Tibial artery (tissue), 4 donors: Measurements from ENCODE around the gene SPPL2A.

ENCODE experiments used
- DNase-seq, 2 donors: peaks; one replicate each; pipeline ENCODE4 v3.0.0-alpha.2; 2019
- H3K27ac ChIP-seq, 2 donors: fragments of 200-600 bp; sonication (generic) in 1 of 2; 1 replicate in 1 of 2; 2 replicates in 1 of 2; pipeline ENCODE4 v1.5.1; 2018 to 2019; ENCODE audit warnings: mild to moderate bottlenecking in 1 of 2
- H3K27me3 ChIP-seq, 2 donors: fragments of 200-600 bp; sonication (generic) in 1 of 2; one replicate each; pipeline versions ENCODE4 v1.5.1 to v1.6.0; 2016 to 2019
- H3K36me3 ChIP-seq, 3 donors: fragments of 200-600 bp; sonication (generic) in 2 of 3; one replicate each; pipeline ENCODE4 v1.5.1; 2016 to 2019; ENCODE audit warnings: mild to moderate bottlenecking in 2 of 3
- H3K4me1 ChIP-seq, 4 donors: fragments of 200-600 bp; sonication (generic) in 2 of 4; 1 replicate in 3 of 4; 2 replicates in 1 of 4; pipeline ENCODE4 v1.5.1; 2016 to 2019
- H3K4me3 ChIP-seq, 2 donors: fragments of 200-600 bp; sonication (generic) in 1 of 2; 1 replicate in 1 of 2; 2 replicates in 1 of 2; pipeline ENCODE4 v1.5.1; 2018 to 2019; ENCODE audit warnings: mild to moderate bottlenecking in 2 of 2
- H3K9me3 ChIP-seq, 3 donors: fragments of 200-600 bp; sonication (generic) in 1 of 3; one replicate each; pipeline ENCODE4 v1.5.1; 2016 to 2019
- CTCF ChIP-seq, 2 experiments: fragments of 200-600 bp in 1 of 2; fragments of 450-650 bp in 1 of 2; IDR thresholded peaks; one replicate each; pipeline ENCODE4 v1.5.1; 2017 to 2019; ENCODE audit warnings: antibody characterized with exemption in 2 of 2, mild to moderate bottlenecking in 1 of 2, moderate library complexity in 1 of 2
- intact Hi-C: fragments of 100-400 bp; cut with DNase I; formaldehyde crosslinking; loops from one replicate; pipeline ENCODE4 v1.15.0; 2023; ENCODE audit warnings: low total_unique reads

Gene SPPL2A

DNA sequence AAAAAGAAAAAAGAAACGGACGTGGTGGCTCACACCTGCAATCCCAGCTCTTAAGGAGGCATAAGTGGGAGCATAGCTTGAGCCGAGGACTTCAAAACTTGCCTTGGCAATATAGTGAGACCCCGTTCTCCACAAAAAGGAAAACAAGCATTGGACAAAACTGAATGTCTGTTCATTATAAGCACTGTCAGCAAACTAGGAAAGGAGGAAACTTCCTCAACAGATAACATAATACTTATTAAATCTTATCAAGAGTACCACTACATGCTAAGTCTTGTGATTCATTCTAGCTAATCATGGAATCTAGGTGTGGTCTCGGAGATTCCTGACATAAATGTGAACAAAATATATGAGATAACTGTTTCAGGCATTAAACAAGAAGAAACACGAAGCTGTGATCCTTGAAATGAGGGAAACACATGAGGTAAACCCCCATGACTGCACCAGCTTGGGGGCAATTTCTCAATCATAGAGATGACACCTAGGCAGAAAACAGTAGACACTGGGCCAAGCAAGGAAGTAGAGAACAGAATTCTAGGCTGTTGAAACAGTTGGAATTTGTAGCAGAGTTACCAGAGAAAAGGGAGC lies 112.3 kb downstream of the SPPL2A start:
- H3K27ac ChIP-seq, result no peak overlapping the region
- DNase-seq, result no peak
- no peaks in the 10 kb centered on the region for H3K27me3 ChIP-seq
- peaks cover 53 to 94% (median 53%) of the 10 kb centered on the region in 3 donors for H3K36me3 ChIP-seq
- no peaks in the 10 kb centered on the region for H3K9me3 ChIP-seq
- no peak for TF ChIP-seq CTCF (IDR thresholded peaks at IDR 0.05)
- H3K4me1 ChIP-seq, result no peaks in the 10 kb centered on the region
- H3K4me3 ChIP-seq, result no peak overlapping the region
- intact Hi-C loops, result no loop called here

DNA sequence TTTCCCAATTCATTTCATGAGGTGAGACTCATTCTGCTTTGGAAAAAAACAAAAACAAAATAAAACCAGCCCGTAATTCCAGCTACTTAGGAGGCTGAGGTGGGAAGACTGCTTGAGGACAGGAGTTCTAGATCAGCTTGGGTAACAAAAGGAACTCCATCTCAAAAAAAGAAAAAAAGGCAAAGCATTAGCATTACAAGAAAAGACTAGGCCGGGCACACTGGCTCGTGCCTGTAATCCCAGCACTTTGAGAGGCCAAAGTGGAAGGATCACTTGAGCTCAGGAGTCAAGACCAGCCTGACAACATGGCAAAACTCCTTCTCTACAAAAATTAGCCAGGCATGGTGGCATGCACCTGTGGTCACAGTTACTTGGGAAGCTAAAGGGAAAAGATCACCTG lies 112.8 kb downstream of the SPPL2A start:
- intact Hi-C loops, result no loop called here
- TF ChIP-seq CTCF (IDR thresholded peaks at IDR 0.05), result no peak
- no peak overlapping the region for H3K27ac ChIP-seq

More for the DNA sequence above, 112.8 kb downstream of the SPPL2A start:
- H3K4me1 ChIP-seq, result no peaks in the 10 kb centered on the region
- no peak for DNase-seq
- no peaks in the 10 kb centered on the region for H3K27me3 ChIP-seq
- no peaks in the 10 kb centered on the region for H3K9me3 ChIP-seq
- peaks cover 51 to 95% (median 57%) of the 10 kb centered on the region in 3 donors for H3K36me3 ChIP-seq
- H3K4me3 ChIP-seq, result no peak overlapping the region
